OCI-LY1 (cell line): ENCODE measurements around the gene FAM210B.

ENCODE experiments used
- CTCF ChIP-seq: fragments of 200-600 bp; sonication (generic), shearing (Covaris generic); IDR thresholded peaks from 2 replicates; pipeline ENCODE4 v1.5.1; 2017; ENCODE audit warnings: mild to moderate bottlenecking, antibody characterized with exemption, low read length, moderate library complexity, mixed read lengths
- EZH2 ChIP-seq: fragments of 200-600 bp; sonication (generic), shearing (Covaris generic); IDR thresholded peaks from 2 replicates; pipeline ENCODE4 v1.8.0; 2017; ENCODE audit warnings: borderline replicate concordance, mixed run types, mild to moderate bottlenecking, antibody characterized with exemption, low read length, moderate library complexity, mixed read lengths

- TF ChIP-seq EZH2 (no peak), CTCF (no peak)
Measured at GRCh38 chr20:56363491-56363890, 4.7 kb downstream of the FAM210B start.
